IMR-90 (cell line): Measurements from ENCODE around the gene LRTM1.

ENCODE experiments used
- BHLHE40 ChIP-seq: fragments of 150-350 bp; IDR thresholded peaks from 2 replicates; pipeline ENCODE4 v1.6.1; 2016; ENCODE audit warnings: mild to moderate bottlenecking, low read depth, low read length
- CHD1 ChIP-seq: IDR thresholded peaks from 2 replicates; pipeline ENCODE4 v1.6.1; 2012; ENCODE audit warnings: low read depth, low read length, improper control_type of control experiment
- MAZ ChIP-seq: IDR thresholded peaks from 2 replicates; pipeline ENCODE4 v1.6.1; 2012; ENCODE audit warnings: low read depth, mild to moderate bottlenecking, low read length, improper control_type of control experiment, moderate library complexity, borderline replicate concordance
- MXI1 ChIP-seq: IDR thresholded peaks from 2 replicates; pipeline ENCODE4 v1.6.1; 2012; ENCODE audit warnings: low read depth, mild to moderate bottlenecking, low read length, moderate library complexity, borderline replicate concordance
- NFE2L2 ChIP-seq: fragments of 150-350 bp; IDR thresholded peaks from 2 replicates; pipeline ENCODE4 v1.6.1; 2016; ENCODE audit warnings: low read depth, mild to moderate bottlenecking, low read length
- POLR2A ChIP-seq: IDR thresholded peaks from 2 replicates; pipeline ENCODE4 v1.6.1; 2012; ENCODE audit warnings: mild to moderate bottlenecking, low read depth, low read length
- RAD21 ChIP-seq: IDR thresholded peaks from 2 replicates; pipeline ENCODE4 v1.6.1; 2012; ENCODE audit warnings: low read length, improper control_type of control experiment
- RCOR1 ChIP-seq: IDR thresholded peaks from 2 replicates; pipeline ENCODE4 v1.6.1; 2012; ENCODE audit warnings: mild to moderate bottlenecking, low read length, improper control_type of control experiment; ENCODE audit not compliant: insufficient replicate concordance
- TF ChIP-seq, protein P1 (sequence below): conservative IDR thresholded peaks from 2 replicates; pipeline ENCODE4 v1.5.1; 2012; ENCODE audit warnings: mild to moderate bottlenecking, low read depth, low read length, improper control_type of control experiment
- TF ChIP-seq, protein P2 (sequence below): fragments of 150-350 bp; IDR thresholded peaks from 2 replicates; pipeline ENCODE4 v1.6.1; 2017; ENCODE audit warnings: mild to moderate bottlenecking, antibody characterized with exemption, low read length, low read depth

DNA sequence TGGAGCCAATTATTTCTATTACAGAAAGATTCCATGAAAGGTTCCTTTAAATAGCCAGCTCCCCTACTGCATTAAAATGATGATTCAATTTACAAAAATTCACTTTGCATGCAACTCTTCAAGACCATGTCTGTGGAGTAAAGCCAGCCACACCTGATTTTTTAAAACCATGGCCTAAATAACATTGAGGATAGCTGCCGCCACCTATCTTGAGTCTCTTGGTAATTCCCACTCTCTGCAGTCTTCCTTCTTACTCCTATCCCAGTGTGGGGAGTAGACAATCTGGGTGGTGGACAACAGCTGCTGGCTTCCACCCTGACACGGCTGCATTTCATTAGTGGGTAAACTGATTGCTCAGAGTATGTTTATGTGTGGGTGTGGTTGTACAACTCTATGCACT, 10.7 kb downstream of the LRTM1 start:
- TF ChIP-seq, protein P1, sequence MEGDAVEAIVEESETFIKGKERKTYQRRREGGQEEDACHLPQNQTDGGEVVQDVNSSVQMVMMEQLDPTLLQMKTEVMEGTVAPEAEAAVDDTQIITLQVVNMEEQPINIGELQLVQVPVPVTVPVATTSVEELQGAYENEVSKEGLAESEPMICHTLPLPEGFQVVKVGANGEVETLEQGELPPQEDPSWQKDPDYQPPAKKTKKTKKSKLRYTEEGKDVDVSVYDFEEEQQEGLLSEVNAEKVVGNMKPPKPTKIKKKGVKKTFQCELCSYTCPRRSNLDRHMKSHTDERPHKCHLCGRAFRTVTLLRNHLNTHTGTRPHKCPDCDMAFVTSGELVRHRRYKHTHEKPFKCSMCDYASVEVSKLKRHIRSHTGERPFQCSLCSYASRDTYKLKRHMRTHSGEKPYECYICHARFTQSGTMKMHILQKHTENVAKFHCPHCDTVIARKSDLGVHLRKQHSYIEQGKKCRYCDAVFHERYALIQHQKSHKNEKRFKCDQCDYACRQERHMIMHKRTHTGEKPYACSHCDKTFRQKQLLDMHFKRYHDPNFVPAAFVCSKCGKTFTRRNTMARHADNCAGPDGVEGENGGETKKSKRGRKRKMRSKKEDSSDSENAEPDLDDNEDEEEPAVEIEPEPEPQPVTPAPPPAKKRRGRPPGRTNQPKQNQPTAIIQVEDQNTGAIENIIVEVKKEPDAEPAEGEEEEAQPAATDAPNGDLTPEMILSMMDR: no peak
- TF ChIP-seq POLR2A (no peak), CHD1 (no peak), RAD21 (no peak), MXI1 (no peak), MAZ (no peak), NFE2L2 (no peak), BHLHE40 (no peak), RCOR1 (no peak)
- TF ChIP-seq, protein P2, sequence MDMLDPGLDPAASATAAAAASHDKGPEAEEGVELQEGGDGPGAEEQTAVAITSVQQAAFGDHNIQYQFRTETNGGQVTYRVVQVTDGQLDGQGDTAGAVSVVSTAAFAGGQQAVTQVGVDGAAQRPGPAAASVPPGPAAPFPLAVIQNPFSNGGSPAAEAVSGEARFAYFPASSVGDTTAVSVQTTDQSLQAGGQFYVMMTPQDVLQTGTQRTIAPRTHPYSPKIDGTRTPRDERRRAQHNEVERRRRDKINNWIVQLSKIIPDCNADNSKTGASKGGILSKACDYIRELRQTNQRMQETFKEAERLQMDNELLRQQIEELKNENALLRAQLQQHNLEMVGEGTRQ: no peak
